Aorta (tissue), 5 donors: ENCODE results near the gene SNORC. TPM values are rescaled to one million over a fixed set of nuclear protein-coding genes. Genes with fewer than 3 reads are reported as not detected.
A peak's percentile ranks its signal among the peaks of the same experiment; 100 is the strongest.

Experiments used
- ATAC-seq: fragments of 200-7000 bp; cut with Tn5 transposase; one replicate; pipeline ENCODE4 v1.9.1; 2022; ENCODE audit warnings: moderate library complexity; ENCODE audit not compliant: low FRiP score
- DNase-seq, 2 donors: peaks; one replicate each; pipeline ENCODE4 v3.0.0-alpha.2; 2020
- H3K27ac ChIP-seq, 2 donors: one replicate each; pipeline ENCODE4 v1.5.1; 2013; ENCODE audit warnings: low read length in 2 of 2, mild to moderate bottlenecking in 2 of 2, moderate library complexity in 2 of 2, control low read depth in 1 of 2, inconsistent platforms in 1 of 2, low read depth in 1 of 2
- H3K27me3 ChIP-seq, 2 donors: one replicate each; pipeline ENCODE4 v1.6.1; 2013; ENCODE audit warnings: control low read depth in 1 of 2, low read length in 1 of 2, mild to moderate bottlenecking in 1 of 2, moderate library complexity in 1 of 2; ENCODE audit not compliant: insufficient read depth in 2 of 2, control insufficient read depth in 1 of 2
- H3K36me3 ChIP-seq, 2 donors: one replicate each; pipeline ENCODE4 v1.6.1; 2013; ENCODE audit warnings: control low read depth in 1 of 2, low read length in 1 of 2, mild to moderate bottlenecking in 1 of 2; ENCODE audit not compliant: insufficient read depth in 2 of 2, control insufficient read depth in 1 of 2
- H3K4me1 ChIP-seq, 2 donors: one replicate each; pipeline ENCODE4 v1.6.1; 2013; ENCODE audit warnings: low read length in 2 of 2, control low read depth in 1 of 2, mild to moderate bottlenecking in 1 of 2, moderate library complexity in 1 of 2; ENCODE audit not compliant: insufficient read depth in 2 of 2, control insufficient read depth in 1 of 2
- H3K4me3 ChIP-seq, 2 donors: one replicate each; pipeline ENCODE4 v1.5.1; 2013; ENCODE audit warnings: low read length in 2 of 2, control low read depth in 1 of 2, mild to moderate bottlenecking in 1 of 2
- H3K9me3 ChIP-seq: one replicate; pipeline ENCODE4 v1.6.1; 2013; ENCODE audit warnings: mild to moderate bottlenecking, low read length; ENCODE audit not compliant: control insufficient read depth
- WGBS, 2 donors: extraction: QIAGEN DNeasy Blood & Tissue Kit; methylation state at CpG; one replicate each; pipeline ENCODE4 v1.1.7; 2013; 5-methylcytosine and 5-hydroxymethylcytosine counted together
- intact Hi-C, 2 donors: fragments of 100-400 bp; cut with DNase I; formaldehyde crosslinking; loops; one replicate each; pipeline versions ENCODE4 v1.14.2 to v1.15.0; 2022
- polyA plus RNA-seq, 2 donors: library from polyadenylated mRNA; stranded (reverse); fragments of 200-250 nt; gene quantifications; one replicate each; pipeline ENCODE4 v1.2.3, GENCODE V29; 2013
- total RNA-seq, 2 donors: library from RNA; stranded (reverse); fragmentation: NEBNext Ultra II Directional; extraction: Animal tissue kit (Norgen Biotek cat#: 25700); gene quantifications; one replicate each; pipeline ENCODE4 v1.2.1, GENCODE V29; 2021
- donor health status: healthy with polysubstance abuse.
- donor health status: Bipolar disorder and iron deficiency.
- donor health status: DM: no; HTN: no; CAD: no.
- donor health status: DM: no; HTN: no; CAD: no.
- donor health status: DM: yes; HTN: yes; CAD: no.

SNORC gene
- total and polyA plus RNA-seq, 4 donors: 1.7 to 5.1 (median 2.5) TPM; not detected in 1

- no peak for ATAC-seq
- WGBS, 2 donors: 92 to 94% methylated on average over 22 of the region's 22 CpGs
- H3K4me1 ChIP-seq: no peaks in the 10 kb centered on the region
- no peaks in the 10 kb centered on the region for H3K36me3 ChIP-seq
- intact Hi-C loops: no loop called here
- no peak overlapping the region for H3K4me3 ChIP-seq
- no peak overlapping the region for H3K27ac ChIP-seq
- H3K27me3 ChIP-seq: no peaks in the 10 kb centered on the region
- no peaks in the 10 kb centered on the region for H3K9me3 ChIP-seq
- no peak for DNase-seq
These were observed 2.0 kb downstream of the SNORC start for GRCh38 chr2:232871835-232872736.

- H3K9me3 ChIP-seq: no peaks in the 10 kb centered on the region
- no peaks in the 10 kb centered on the region for H3K36me3 ChIP-seq
- H3K27me3 ChIP-seq: no peaks in the 10 kb centered on the region
- no peak overlapping the region for H3K4me3 ChIP-seq
- H3K27ac ChIP-seq: no peak overlapping the region
- WGBS, 2 donors: 64 to 71% methylated on average over 9 of the region's 9 CpGs
- no peak for DNase-seq
- ATAC-seq: no peak
- intact Hi-C loops: no loop called here
- H3K4me1 ChIP-seq: no peaks in the 10 kb centered on the region
These were observed 2.8 kb downstream of the SNORC start for GRCh38 chr2:232872826-232873225.

GRCh38 chr2:232873292-232873908, 3.3 kb downstream of the SNORC start:
- 95 to 96% methylated on average over 14 of the region's 14 CpGs for WGBS, 2 donors

GRCh38 chr2:232873909-232874641, 4.0 kb downstream of the SNORC start:
- DNase-seq (no peak), ATAC-seq (no peak)
- H3K36me3 ChIP-seq: no peaks in the 10 kb centered on the region
- no peak overlapping the region for H3K27ac ChIP-seq
- no peak overlapping the region for H3K4me3 ChIP-seq
- H3K27me3 ChIP-seq: no peaks in the 10 kb centered on the region
- intact Hi-C loops: no loop called here
- H3K4me1 ChIP-seq: no peaks in the 10 kb centered on the region
- no peaks in the 10 kb centered on the region for H3K9me3 ChIP-seq
- WGBS, 2 donors: 81 to 90% methylated on average over 6 of the region's 6 CpGs

More at GRCh38 chr2:232873292-232873908, 3.3 kb downstream of the SNORC start:
- ATAC-seq: no peak
- DNase-seq: no peak
- intact Hi-C loops: no loop called here
- Histone ChIP-seq H3K27me3 (no peaks in the 10 kb centered on the region), H3K36me3 (no peaks in the 10 kb centered on the region), H3K9me3 (no peaks in the 10 kb centered on the region), H3K4me1 (no peaks in the 10 kb centered on the region), H3K4me3 (no peak overlapping the region), H3K27ac (no peak overlapping the region)

- WGBS, 2 donors: 92 to 94% methylated on average over 16 of the region's 16 CpGs
- no peak for ATAC-seq
- Histone ChIP-seq H3K36me3 (no peaks in the 10 kb centered on the region), H3K9me3 (no peaks in the 10 kb centered on the region), H3K27me3 (no peaks in the 10 kb centered on the region), H3K4me1 (no peaks in the 10 kb centered on the region), H3K4me3 (no peak overlapping the region), H3K27ac (no peak overlapping the region)
- intact Hi-C loops: no loop called here
- DNase-seq: no peak
These were observed 4.7 kb downstream of the SNORC start for GRCh38 chr2:232874677-232875223.

GRCh38 chr2:232875256-232876121, 5.4 kb downstream of the SNORC start:
- intact Hi-C loops: no loop called here
- H3K36me3 ChIP-seq: no peaks in the 10 kb centered on the region
- H3K4me1 ChIP-seq: no peaks in the 10 kb centered on the region
- H3K27ac ChIP-seq: no peak overlapping the region
- no peaks in the 10 kb centered on the region for H3K9me3 ChIP-seq
- ATAC-seq (no peak), DNase-seq (peak in 1 of 2 donors; percentile 74)
- WGBS, 2 donors: 21 to 33% methylated on average over 25 to 37 of the region's 37 CpGs
- H3K27me3 ChIP-seq: no peaks in the 10 kb centered on the region
- H3K4me3 ChIP-seq: no peak overlapping the region

- no peaks in the 10 kb centered on the region for H3K27me3 ChIP-seq
- no peaks in the 10 kb centered on the region for H3K9me3 ChIP-seq
- WGBS, 2 donors: 2 to 4% methylated on average over 69 to 119 of the region's 119 CpGs
- H3K27ac ChIP-seq: no peak overlapping the region
- no peaks in the 10 kb centered on the region for H3K4me1 ChIP-seq
- intact Hi-C loops: no loop called here
- no peaks in the 10 kb centered on the region for H3K36me3 ChIP-seq
- ATAC-seq (no peak), DNase-seq (peak in 1 of 2 donors; percentile 71)
- H3K4me3 ChIP-seq: peak overlapping the region in 1 of 2 donors; percentile 45
These were observed 6.3 kb downstream of the SNORC start for GRCh38 chr2:232876161-232876977.
